Measurements from ENCODE around the gene ZBTB45.
"Not testable (repeated sequence)": the region's sequence is repeated elsewhere in the genome, so short reads cannot be mapped to it uniquely, and the experiment has no call there.

ZBTB45 gene

DNA sequence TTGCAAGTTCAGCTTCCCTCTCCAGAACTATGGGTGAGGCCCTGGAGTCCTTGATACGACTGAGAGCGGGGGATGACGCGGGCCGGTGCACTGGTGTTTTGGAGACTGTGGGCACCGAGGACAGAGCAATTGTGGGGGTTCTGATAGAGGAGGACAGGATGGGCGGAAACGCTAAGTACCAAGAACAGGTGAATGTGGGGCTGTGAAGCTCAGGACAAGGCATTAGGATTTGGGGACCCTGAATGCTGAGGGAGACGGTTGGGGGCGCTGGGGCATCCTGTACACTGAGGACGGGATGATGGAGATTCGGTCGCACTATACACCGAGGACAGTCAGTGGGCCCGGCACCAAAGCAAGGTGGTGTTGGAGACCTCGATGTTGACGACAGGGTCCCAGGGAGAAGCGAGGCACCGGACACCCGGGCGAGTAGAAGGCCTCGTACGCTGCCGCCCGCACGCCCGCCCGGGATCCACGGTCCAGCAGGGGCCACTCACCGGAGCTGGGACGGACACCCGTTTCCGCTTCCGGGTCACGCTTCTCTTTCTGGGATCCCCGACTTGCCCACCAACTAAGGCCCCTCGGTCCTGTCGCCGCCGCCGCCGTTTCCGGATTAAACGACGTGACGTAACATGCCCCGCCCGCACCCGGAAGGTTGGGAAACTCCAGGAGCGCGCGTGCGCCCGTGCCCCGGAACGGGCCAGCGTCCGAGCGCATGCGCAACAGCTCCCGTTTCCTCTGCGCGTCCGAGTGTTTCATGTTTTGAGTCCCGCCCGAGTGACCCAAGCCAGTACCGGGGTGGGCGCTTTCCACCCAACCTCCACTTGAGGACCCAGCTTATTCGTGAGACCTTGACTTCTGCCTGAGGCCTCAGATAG lies 35.1 kb upstream of the ZBTB45 start, which contains the start of gene CHMP2A:
CHMP2A (minus strand) TSS at position 612 of the 875 bp plus-strand sequence. CDS start 893 bp downstream, outside the sequence.
- no peak for DNase-seq

DNA sequence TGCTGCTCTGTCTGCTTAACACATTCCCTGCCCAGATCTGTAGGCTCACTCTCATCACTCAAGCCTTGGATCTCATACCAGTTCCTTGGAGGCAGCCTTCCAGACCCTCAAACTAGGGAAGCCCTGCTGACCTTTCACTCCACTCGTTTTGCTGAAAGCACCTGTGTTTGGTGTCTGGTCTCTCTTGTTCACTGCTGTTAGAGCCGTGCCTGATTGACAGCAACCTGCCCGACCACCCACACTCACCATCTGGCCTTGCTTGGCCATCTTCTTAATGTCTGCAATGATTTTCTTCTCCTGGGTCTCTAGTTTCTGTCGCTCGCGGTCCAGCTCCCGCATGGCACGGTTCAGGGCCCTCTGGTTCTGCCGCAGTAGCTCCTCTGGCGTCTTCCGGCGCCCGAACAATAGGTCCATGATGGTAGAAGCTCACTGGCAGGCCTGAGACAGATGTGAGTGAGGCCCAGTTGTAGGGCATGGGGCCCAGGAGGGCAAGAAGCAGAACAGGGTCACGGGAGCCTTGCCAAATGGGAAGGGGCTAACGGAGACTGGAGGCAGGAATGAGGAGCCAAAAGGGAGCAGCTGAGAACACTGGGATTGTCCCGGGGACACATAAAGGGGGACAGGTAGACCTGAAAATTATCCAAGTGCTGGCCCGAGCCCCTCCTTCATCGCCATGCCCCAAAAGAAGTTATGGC lies 34.3 kb upstream of the ZBTB45 start:
- no peak for DNase-seq

DNA sequence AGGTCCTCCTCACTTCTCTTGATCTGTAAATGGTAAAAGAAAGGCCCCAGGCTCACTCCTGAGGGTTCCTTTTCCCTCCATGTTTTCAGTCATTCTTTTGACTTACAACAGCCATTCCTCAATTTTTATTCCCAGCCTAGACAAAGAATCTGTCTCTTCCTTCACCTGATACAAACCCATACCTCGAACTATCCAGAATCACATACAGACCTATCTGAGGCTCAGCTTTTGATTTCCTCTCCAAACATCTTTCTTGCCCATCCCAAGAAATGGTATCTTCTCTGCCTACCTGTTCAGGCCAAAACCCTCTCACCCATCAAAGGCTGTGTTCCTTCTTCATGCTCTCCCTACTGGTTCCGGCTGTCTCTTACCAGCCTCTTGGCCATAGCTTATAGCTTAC lies 33.0 kb upstream of the ZBTB45 start:
- no peak for DNase-seq

GRCh38 chr19:58551577-58552471 lies 32.2 kb upstream of the ZBTB45 start:
- no peak for DNase-seq

DNA sequence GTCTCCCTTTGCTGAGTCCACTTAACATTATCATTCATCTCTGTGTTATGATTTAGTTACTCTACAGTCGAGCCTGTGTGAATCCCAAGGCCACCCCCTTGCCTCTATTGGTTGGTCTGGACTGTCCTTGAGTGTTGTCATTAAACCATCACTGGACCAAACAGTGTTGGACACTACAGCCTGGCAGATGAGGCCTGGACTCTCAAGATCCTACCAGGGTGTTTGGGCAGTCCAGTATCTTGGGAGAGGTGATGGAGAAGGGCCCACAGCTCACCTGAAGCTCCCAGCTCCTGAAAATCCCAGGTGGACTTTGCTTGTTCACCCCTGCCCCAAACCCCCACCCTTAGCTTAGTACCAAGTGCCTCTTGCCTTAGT lies 31.5 kb upstream of the ZBTB45 start:
- no peak for DNase-seq

DNA sequence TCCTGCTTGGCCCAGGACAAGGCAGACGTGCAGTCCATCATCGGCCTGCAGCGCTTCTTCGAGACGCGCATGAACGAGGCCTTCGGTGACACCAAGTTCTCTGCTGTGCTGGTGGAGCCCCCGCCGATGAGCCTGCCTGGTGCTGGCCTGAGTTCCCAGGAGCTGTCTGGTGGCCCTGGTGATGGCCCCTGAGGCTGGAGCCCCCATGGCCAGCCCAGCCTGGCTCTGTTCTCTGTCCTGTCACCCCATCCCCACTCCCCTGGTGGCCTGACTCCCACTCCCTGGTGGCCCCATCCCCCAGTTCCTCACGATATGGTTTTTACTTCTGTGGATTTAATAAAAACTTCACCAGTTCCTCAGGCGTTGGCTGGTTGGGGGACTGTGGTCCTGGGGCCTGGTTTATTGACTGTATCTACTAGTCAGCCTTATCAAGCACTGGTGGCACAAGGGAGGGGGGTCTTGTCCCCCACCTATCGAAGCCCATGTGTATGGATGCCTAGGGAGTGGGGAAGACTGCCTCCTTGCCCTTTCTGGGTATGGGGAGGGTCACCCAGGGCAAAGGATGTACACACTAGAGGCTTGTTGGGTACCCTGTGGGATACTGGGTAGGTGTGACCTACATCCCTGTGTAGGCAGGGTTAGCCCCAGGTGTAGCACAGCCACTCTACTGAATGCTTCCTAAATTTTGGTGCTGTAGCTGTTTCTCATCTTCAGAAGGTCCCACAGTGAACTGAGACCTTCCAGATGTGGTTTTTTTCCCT lies 30.9 kb upstream of the ZBTB45 start:
- no peak for DNase-seq

DNA sequence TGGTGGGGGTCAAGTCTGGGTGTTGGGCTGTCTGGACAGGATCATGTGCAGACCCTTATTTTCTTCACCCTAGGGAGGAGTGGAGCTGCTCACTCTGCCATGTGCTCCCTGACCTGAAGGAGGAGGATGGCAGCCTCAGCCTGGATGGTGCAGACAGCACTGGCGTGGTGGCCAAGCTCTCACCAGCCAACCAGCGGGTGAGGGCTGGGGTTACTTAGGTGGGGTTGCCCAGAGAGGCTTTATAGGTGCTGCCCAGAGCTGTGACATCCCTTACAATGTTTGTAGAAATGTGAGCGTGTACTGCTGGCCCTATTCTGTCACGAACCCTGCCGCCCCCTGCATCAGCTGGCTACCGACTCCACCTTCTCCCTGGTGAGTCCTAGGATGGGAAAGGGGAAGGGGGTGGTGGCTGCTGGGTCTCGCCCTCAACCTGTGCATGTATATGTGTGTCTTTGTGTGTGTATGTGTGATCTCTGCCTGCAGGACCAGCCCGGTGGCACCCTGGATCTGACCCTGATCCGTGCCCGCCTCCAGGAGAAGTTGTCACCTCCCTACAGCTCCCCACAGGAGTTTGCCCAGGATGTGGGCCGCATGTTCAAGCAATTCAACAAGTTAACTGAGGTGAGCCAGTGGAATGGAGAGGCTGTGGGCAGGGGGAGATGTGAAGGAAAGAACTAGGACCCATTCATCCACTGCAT lies 30.2 kb upstream of the ZBTB45 start:
- no peak for DNase-seq

DNA sequence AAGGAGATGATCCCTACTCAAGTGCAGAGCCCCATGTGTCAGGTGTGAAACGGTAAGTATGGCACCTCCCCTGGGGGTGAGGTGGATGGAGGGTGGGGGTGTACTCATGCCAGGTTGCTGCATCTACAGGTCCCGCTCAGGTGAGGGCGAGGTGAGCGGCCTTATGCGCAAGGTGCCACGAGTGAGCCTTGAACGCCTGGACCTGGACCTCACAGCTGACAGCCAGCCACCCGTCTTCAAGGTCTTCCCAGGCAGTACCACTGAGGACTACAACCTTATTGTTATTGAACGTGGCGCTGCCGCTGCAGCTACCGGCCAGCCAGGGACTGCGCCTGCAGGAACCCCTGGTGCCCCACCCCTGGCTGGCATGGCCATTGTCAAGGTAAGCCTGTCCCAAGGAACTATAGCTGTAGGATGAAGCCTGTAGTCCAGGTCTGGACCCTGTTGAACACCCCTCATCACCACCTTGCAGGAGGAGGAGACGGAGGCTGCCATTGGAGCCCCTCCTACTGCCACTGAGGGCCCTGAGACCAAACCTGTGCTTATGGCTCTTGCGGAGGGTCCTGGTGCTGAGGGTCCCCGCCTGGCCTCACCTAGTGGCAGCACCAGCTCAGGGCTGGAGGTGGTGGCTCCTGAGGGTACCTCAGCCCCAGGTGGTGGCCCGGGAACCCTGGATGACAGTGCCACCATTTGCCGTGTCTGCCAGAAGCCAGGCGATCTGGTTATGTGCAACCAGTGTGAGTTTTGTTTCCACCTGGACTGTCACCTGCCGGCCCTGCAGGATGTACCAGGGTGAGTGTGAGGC lies 29.5 kb upstream of the ZBTB45 start:
- DNase-seq, result no peak

DNA sequence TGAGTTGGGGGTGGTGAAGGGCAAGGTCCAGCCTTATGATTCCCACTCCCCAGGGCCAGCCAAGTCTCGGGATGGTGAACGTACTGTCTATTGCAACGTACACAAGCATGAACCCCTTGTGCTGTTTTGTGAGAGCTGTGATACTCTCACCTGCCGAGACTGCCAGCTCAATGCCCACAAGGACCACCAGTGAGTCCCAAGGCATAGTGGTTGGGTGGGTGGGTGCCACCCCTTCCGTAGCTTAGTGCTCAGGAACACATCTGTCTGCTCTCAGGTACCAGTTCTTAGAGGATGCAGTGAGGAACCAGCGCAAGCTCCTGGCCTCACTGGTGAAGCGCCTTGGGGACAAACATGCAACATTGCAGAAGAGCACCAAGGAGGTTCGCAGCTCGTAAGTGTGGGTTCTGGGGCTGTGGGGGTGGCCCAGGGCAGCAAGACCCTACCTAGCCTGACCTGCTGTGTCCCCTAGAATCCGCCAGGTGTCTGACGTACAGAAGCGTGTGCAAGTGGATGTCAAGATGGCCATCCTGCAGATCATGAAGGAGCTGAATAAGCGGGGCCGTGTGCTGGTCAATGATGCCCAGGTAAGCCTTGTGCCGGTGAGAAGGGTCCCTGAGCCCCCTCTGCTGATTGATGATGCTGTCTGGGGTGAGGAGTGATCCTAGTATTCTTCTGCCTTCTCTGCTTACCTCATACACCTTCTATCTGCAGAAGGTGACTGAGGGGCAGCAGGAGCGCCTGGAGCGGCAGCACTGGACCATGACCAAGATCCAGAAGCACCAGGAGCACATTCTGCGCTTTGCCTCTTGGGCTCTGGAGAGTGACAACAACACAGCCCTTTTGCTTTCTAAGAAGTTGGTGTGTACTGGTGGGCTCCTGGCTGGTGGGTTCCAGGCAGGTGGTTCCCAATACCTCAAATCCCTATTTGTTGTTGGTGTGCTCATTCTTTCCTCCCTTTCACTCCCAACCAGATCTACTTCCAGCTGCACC lies 28.0 kb upstream of the ZBTB45 start:
- no peak for DNase-seq

GRCh38 chr19:58546019-58546530 lies 26.5 kb upstream of the ZBTB45 start:
- no peak for DNase-seq

GRCh38 chr19:58545286-58546018 lies 25.8 kb upstream of the ZBTB45 start:
- no peak for DNase-seq

DNA sequence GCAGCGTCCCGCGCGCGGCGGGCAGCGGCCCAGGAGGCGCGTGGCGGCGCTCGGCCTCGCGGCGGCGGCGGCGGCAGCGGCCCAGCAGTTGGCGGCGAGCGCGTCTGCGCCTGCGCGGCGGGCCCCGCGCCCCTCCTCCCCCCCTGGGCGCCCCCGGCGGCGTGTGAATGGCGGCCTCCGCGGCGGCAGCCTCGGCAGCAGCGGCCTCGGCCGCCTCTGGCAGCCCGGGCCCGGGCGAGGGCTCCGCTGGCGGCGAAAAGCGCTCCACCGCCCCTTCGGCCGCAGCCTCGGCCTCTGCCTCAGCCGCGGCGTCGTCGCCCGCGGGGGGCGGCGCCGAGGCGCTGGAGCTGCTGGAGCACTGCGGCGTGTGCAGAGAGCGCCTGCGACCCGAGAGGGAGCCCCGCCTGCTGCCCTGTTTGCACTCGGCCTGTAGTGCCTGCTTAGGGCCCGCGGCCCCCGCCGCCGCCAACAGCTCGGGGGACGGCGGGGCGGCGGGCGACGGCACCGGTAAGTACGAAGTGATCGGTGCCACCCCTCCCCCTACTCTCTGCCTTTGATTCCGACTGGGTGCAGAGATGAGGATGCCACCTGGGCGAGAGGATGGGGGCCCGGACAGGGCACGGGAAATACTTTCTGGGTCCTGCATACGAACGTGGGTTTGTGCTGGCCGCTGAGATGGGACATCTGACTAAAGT lies 25.1 kb upstream of the ZBTB45 start:
- no peak for DNase-seq

GRCh38 chr19:58543826-58544590 lies 24.4 kb upstream of the ZBTB45 start, which contains the start of gene TRIM28:
Gene TRIM28, plus strand, starts transcription at chr19:58544064. Its CDS starts 694 bp downstream, at chr19:58544758.
- DNase-seq, result no peak

- DNase-seq, result not testable (repeated sequence)
These were observed 23.2 kb upstream of the ZBTB45 start for GRCh38 chr19:58542641-58543372.

- not testable (repeated sequence) for DNase-seq
These were observed 19.6 kb upstream of the ZBTB45 start for GRCh38 chr19:58539169-58539559.
